Inferior parietal cortex (tissue), 1 donor: Measurements from ENCODE around the gene PTPRK.
A peak's percentile ranks its signal among the peaks of the same experiment; 100 is the strongest.
"Not testable (repeated sequence)": the region's sequence is repeated elsewhere in the genome, so short reads cannot be mapped to it uniquely, and the experiment has no call there.

Experiments
- DNase-seq: peaks from one replicate; pipeline ENCODE4 v3.0.0-alpha.2; 2016; ENCODE audit errors: extremely low spot score

Gene PTPRK

GRCh38 chr6:128025478-128025877 is 494.9 kb downstream of the PTPRK start:
- no peak for DNase-seq

- DNase-seq: no peak
Observed at GRCh38 chr6:128024969-128025368, 495.4 kb downstream of the PTPRK start.

GRCh38 chr6:128024046-128024445 is 496.4 kb downstream of the PTPRK start:
- DNase-seq: no peak

- DNase-seq: no peak
Observed at GRCh38 chr6:128018821-128019220, 501.6 kb downstream of the PTPRK start.

- no peak for DNase-seq
Observed at GRCh38 chr6:128017288-128017687, 503.1 kb downstream of the PTPRK start.

- no peak for DNase-seq
Observed at GRCh38 chr6:128007658-128008057, 512.7 kb downstream of the PTPRK start.

GRCh38 chr6:128005009-128005408 is 515.4 kb downstream of the PTPRK start:
- no peak for DNase-seq

- no peak for DNase-seq
Observed at GRCh38 chr6:128000363-128000762, 520.0 kb downstream of the PTPRK start.

GRCh38 chr6:127998985-127999384 is 521.4 kb downstream of the PTPRK start:
- DNase-seq: no peak

GRCh38 chr6:127997496-127998164 is 522.8 kb downstream of the PTPRK start:
- no peak for DNase-seq

- no peak for DNase-seq
Observed at GRCh38 chr6:127996925-127997324, 523.5 kb downstream of the PTPRK start.

GRCh38 chr6:127992144-127992543 is 528.3 kb downstream of the PTPRK start:
- no peak for DNase-seq

- no peak for DNase-seq
Observed at GRCh38 chr6:127990074-127990473, 530.3 kb downstream of the PTPRK start.

GRCh38 chr6:127980996-127981395 is 539.4 kb downstream of the PTPRK start:
- DNase-seq: peak; percentile 62

GRCh38 chr6:127978185-127978584 is 542.2 kb downstream of the PTPRK start:
- not testable (repeated sequence) for DNase-seq

- no peak for DNase-seq
Observed at GRCh38 chr6:127976796-127977195, 543.6 kb downstream of the PTPRK start.

- DNase-seq: no peak
Observed at GRCh38 chr6:127976111-127976510, 544.3 kb downstream of the PTPRK start.

- DNase-seq: no peak
Observed at GRCh38 chr6:127972815-127973214, 547.6 kb downstream of the PTPRK start.

GRCh38 chr6:127971945-127972391 is 548.4 kb downstream of the PTPRK start:
- DNase-seq: no peak

GRCh38 chr6:127971386-127971785 is 549.0 kb downstream of the PTPRK start:
- no peak for DNase-seq

- DNase-seq: no peak
Observed at GRCh38 chr6:127969701-127970100, 550.7 kb downstream of the PTPRK start.

GRCh38 chr6:127968394-127968793 is 552.0 kb downstream of the PTPRK start:
- DNase-seq: no peak

- DNase-seq: peak; percentile 40
Observed at GRCh38 chr6:127967708-127968107, 552.7 kb downstream of the PTPRK start.

GRCh38 chr6:127966616-127967015 is 553.8 kb downstream of the PTPRK start:
- no peak for DNase-seq
